RWPE2 (cell line): ENCODE measurements around the gene TRPM2.

Source experiments
- ATAC-seq: fragments of 200-7000 bp; cut with Tn5 transposase; 3 replicates; pipeline ENCODE4 v1.9.1; 2021; ENCODE audit warnings: low read depth
- DNase-seq: peaks from one replicate; pipeline ENCODE4 v3.0.0-alpha.2; 2020; ENCODE audit warnings: low spot score
- H3K27ac ChIP-seq: fragments of 450-650 bp; 2 replicates; pipeline ENCODE4 v1.5.1; 2017; ENCODE audit warnings: mild to moderate bottlenecking; ENCODE audit not compliant: poor library complexity, severe bottlenecking
- H3K27me3 ChIP-seq: fragments of 250-450 bp; sonication (Bioruptor Pico); 2 replicates; pipeline ENCODE4 v1.5.1; 2021; ENCODE audit warnings: mild to moderate bottlenecking, moderate library complexity; ENCODE audit not compliant: insufficient read depth, poor library complexity, severe bottlenecking
- H3K36me3 ChIP-seq: fragments of 250-450 bp; sonication (Bioruptor Pico); 2 replicates; pipeline ENCODE4 v1.5.1; 2020; ENCODE audit warnings: low read depth, mild to moderate bottlenecking, moderate library complexity
- H3K4me1 ChIP-seq: fragments of 250-450 bp; sonication (Bioruptor Pico); 2 replicates; pipeline ENCODE4 v1.5.1; 2021; ENCODE audit warnings: mild to moderate bottlenecking, moderate library complexity; ENCODE audit not compliant: insufficient read depth, poor library complexity, severe bottlenecking
- H3K4me3 ChIP-seq: fragments of 250-450 bp; sonication (Bioruptor Pico); 2 replicates; pipeline ENCODE4 v1.5.1; 2021; ENCODE audit warnings: mild to moderate bottlenecking, moderate library complexity; ENCODE audit not compliant: severe bottlenecking
- H3K9me3 ChIP-seq: fragments of 250-450 bp; sonication (Bioruptor Pico); 2 replicates; pipeline ENCODE4 v1.5.1; 2021; ENCODE audit warnings: mild to moderate bottlenecking, moderate library complexity; ENCODE audit not compliant: severe bottlenecking
- TF ChIP-seq, protein P1 (sequence below): fragments of 450-650 bp; IDR thresholded peaks from one replicate; pipeline ENCODE4 v1.5.1; 2017; ENCODE audit warnings: mild to moderate bottlenecking, moderate library complexity; ENCODE audit not compliant: poor library complexity, severe bottlenecking

TRPM2 gene

GRCh38 chr21:44372616-44373015, 19.2 kb downstream of the TRPM2 start:
- H3K4me1 ChIP-seq = no peaks in the 10 kb centered on the region
- H3K27ac ChIP-seq = no peak overlapping the region
- H3K4me3 ChIP-seq = no peak overlapping the region
- TF ChIP-seq, protein P1, sequence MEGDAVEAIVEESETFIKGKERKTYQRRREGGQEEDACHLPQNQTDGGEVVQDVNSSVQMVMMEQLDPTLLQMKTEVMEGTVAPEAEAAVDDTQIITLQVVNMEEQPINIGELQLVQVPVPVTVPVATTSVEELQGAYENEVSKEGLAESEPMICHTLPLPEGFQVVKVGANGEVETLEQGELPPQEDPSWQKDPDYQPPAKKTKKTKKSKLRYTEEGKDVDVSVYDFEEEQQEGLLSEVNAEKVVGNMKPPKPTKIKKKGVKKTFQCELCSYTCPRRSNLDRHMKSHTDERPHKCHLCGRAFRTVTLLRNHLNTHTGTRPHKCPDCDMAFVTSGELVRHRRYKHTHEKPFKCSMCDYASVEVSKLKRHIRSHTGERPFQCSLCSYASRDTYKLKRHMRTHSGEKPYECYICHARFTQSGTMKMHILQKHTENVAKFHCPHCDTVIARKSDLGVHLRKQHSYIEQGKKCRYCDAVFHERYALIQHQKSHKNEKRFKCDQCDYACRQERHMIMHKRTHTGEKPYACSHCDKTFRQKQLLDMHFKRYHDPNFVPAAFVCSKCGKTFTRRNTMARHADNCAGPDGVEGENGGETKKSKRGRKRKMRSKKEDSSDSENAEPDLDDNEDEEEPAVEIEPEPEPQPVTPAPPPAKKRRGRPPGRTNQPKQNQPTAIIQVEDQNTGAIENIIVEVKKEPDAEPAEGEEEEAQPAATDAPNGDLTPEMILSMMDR = no peak
- DNase-seq (no peak), ATAC-seq (no peak)
- H3K36me3 ChIP-seq = no peaks in the 10 kb centered on the region
- H3K27me3 ChIP-seq = peaks cover 17% of the 10 kb centered on the region
- H3K9me3 ChIP-seq = no peaks in the 10 kb centered on the region

- Histone ChIP-seq H3K4me1 (no peaks in the 10 kb centered on the region), H3K27ac (no peak overlapping the region), H3K27me3 (peaks cover 14% of the 10 kb centered on the region), H3K36me3 (no peaks in the 10 kb centered on the region), H3K9me3 (no peaks in the 10 kb centered on the region), H3K4me3 (no peak overlapping the region)
- TF ChIP-seq, protein P1 = no peak
- no peak for DNase-seq
- no peak for ATAC-seq
These were observed 21.3 kb downstream of the TRPM2 start for GRCh38 chr21:44374601-44375280.

DNA sequence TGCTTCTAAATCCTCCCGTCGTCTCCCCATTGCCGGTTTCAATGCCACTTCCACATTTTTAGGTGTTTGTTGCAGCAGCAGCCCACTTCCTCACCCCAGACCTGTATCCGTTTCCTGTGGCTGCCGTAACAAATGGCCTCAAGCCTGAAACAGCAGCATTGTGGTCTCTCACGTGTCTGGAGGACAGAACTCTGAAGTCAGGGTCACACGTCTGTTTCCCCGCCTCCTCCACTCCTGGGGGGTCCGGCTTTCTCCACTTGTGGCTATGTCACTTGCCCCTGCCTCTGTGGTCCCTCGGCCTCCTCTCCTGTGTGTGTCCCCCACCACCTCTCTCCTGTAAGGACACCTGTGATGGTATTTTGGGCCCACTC, 21.8 kb downstream of the TRPM2 start:
- Histone ChIP-seq H3K27me3 (peaks cover 14% of the 10 kb centered on the region), H3K27ac (no peak overlapping the region), H3K4me1 (no peaks in the 10 kb centered on the region), H3K4me3 (no peak overlapping the region), H3K9me3 (no peaks in the 10 kb centered on the region), H3K36me3 (no peaks in the 10 kb centered on the region)
- DNase-seq (no peak), ATAC-seq (no peak)
- TF ChIP-seq, protein P1 = no peak

DNA sequence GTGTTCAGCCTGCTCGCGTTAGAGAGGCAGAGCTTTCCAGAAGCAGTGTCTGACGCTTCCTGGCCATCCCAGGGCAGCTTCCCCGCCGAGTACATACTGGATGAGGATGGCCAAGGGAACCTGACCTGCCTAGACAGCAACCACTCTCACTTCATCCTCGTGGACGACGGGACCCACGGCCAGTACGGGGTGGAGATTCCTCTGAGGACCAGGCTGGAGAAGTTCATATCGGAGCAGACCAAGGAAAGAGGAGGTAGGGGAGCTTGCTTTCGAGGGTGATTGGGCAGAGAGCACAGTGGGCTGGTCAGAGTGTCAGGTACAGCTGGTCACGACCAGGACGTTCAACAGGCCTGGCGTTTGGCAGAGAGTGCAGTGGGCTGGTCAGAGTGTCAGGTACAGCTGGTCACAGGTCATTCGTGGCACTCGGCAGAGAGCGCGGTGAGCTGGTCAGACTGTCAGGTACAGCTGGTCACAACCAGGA, 22.4 kb downstream of the TRPM2 start:
- no peak for DNase-seq

GRCh38 chr21:44376606-44377005, 23.2 kb downstream of the TRPM2 start:
- H3K27me3 ChIP-seq = peaks cover 14% of the 10 kb centered on the region
- H3K4me1 ChIP-seq = no peaks in the 10 kb centered on the region
- no peak overlapping the region for H3K27ac ChIP-seq
- ATAC-seq (no peak), DNase-seq (no peak)
- TF ChIP-seq, protein P1 = no peak
- no peaks in the 10 kb centered on the region for H3K9me3 ChIP-seq
- H3K4me3 ChIP-seq = no peak overlapping the region
- H3K36me3 ChIP-seq = no peaks in the 10 kb centered on the region

More for the DNA sequence above, 22.4 kb downstream of the TRPM2 start:
- Histone ChIP-seq H3K36me3 (no peaks in the 10 kb centered on the region), H3K4me3 (no peak overlapping the region), H3K27me3 (peaks cover 14% of the 10 kb centered on the region), H3K4me1 (no peaks in the 10 kb centered on the region), H3K9me3 (no peaks in the 10 kb centered on the region), H3K27ac (no peak overlapping the region)
- ATAC-seq = no peak
- TF ChIP-seq, protein P1 = no peak
